Measurements from ENCODE around the gene DERL3. TPM values are rescaled to one million over a fixed set of nuclear protein-coding genes. Genes with fewer than 3 reads are reported as not detected.

The DERL3 gene
- total RNA-seq, 2 experiments from 2014 or later: 0.66 to 0.98 TPM

- no peak for TF ChIP-seq CTCF (IDR thresholded peaks at IDR 0.05)
- peak within 1 kb of the TSS; percentile 83 for H3K4me3 ChIP-seq (ENCODE audit: low read length)
- peaks cover 23% of the 10 kb centered on the region for H3K36me3 Mint-ChIP-seq (ENCODE audit: low read depth)
- ATAC-seq (ENCODE audit: poor library complexity) (peak; percentile 76), DNase-seq (peak; percentile 80 to 96 (median 88))
- intact Hi-C loops (cut with DNase I, micrococcal nuclease): loop anchor here (1.0 to 10.0 kb wide), 9 partner anchors 15 to 228 kb away; partner anchors contain the start of genes CABIN1 (in 2 of the 2), DERL3 (in 2 of the 2), ZNF70 (in 2 of the 2) and MIF (in 1 of the 2)
- H3K9me3 Mint-ChIP-seq: no peaks in the 10 kb centered on the region
- CTCF ChIA-PET: interaction anchor here (1.9 kb wide), 1 partner anchor 63 kb away, joined by 6 read pairs; no protein-coding TSS in a partner anchor
- peak within 1 kb of the TSS; percentile 90 for H3K27ac Mint-ChIP-seq
- H3K27ac ChIP-seq (ENCODE audit: low read depth in 1 of 2, low read length in 2 of 2): peak within 1 kb of the TSS; percentile 93 to 98
- POLR2A ChIA-PET: interaction anchor here (0.9 to 3.4 kb wide), 14 partner anchors 9 to 641 kb away, joined by 3 to 23 read pairs (median 8); partner anchors contain the start of genes ADORA2A, C22orf15, CABIN1 and CHCHD10
- H3K9me3 ChIP-seq (ENCODE audit: control insufficient read depth in 1 of 2, insufficient read depth in 1 of 2, low read length in 2 of 2): no peaks in the 10 kb centered on the region
- peaks cover 13% of the 10 kb centered on the region for H3K36me3 ChIP-seq (ENCODE audit: insufficient read depth, low read length)
- H3K27me3 Mint-ChIP-seq: no peaks in the 10 kb centered on the region
- H3K4me3 Mint-ChIP-seq: peak within 1 kb of the TSS; percentile 91
- H3K4me1 Mint-ChIP-seq (ENCODE audit: low read depth): peaks cover 35% of the 10 kb centered on the region
- peaks cover 44% of the 10 kb centered on the region for H3K4me1 ChIP-seq (ENCODE audit: insufficient read depth, low read length)
- H3K27me3 ChIP-seq (ENCODE audit: control insufficient read depth in 1 of 2, insufficient read depth in 2 of 2, low read length in 2 of 2): no peaks in the 10 kb centered on the region
Observed at GRCh38 chr22:23786752-23787599, 51.8 kb downstream of the DERL3 start, which contains the start of gene SMARCB1. SMARCB1 (plus strand) TSS chr22:23786966; CDS start chr22:23787170, 204 bp downstream.

DNA sequence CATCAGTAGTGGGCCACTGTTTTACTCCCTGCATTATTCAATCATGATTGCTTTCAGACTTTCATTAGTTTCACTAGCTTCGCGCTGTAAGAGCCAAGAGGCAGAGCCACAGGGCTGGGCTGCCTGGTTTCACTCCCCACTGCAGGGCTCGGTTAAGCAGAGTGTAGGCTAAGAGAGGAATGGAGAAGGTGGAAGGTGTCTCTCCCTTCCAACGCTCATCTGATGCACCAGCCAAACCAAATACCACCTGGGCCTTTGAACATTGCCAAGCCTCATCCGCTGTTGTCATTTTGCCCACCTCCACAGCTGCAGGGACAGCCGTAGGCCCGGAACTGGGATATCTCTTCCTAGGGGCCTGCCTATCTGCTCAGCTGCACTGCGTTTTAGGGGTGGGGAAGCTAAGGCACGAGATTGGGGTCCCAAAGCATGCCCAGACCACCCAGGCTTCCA lies 52.5 kb downstream of the DERL3 start:
- DNase-seq (peak in 2 of 14 experiments; percentile 30 to 38), ATAC-seq (ENCODE audit: poor library complexity) (no peak)
- peak overlapping the region; percentile 83 for H3K4me3 ChIP-seq (ENCODE audit: low read length)
- H3K36me3 Mint-ChIP-seq (ENCODE audit: low read depth): peaks cover 19% of the 10 kb centered on the region
- H3K27me3 Mint-ChIP-seq: no peaks in the 10 kb centered on the region
- ChIA-PET POLR2A (interaction anchor here (0.9 to 3.4 kb wide), 15 partner anchors 8 to 641 kb away, joined by 3 to 23 read pairs (median 8); partner anchors contain the start of genes ADORA2A, C22orf15, CABIN1 and CHCHD10), CTCF (no interaction called here)
- H3K4me1 Mint-ChIP-seq (ENCODE audit: low read depth): peaks cover 35% of the 10 kb centered on the region
- H3K27ac ChIP-seq (ENCODE audit: low read depth in 1 of 2, low read length in 2 of 2): peak overlapping the region; percentile 93 to 98
- H3K4me1 ChIP-seq (ENCODE audit: insufficient read depth, low read length): peaks cover 44% of the 10 kb centered on the region
- TF ChIP-seq CTCF (IDR thresholded peaks at IDR 0.05): no peak
- H3K4me3 Mint-ChIP-seq: peak overlapping the region; percentile 91
- H3K27me3 ChIP-seq (ENCODE audit: control insufficient read depth in 1 of 2, insufficient read depth in 2 of 2, low read length in 2 of 2): no peaks in the 10 kb centered on the region
- intact Hi-C loops (cut with DNase I, micrococcal nuclease): loop anchor here (1.0 to 10.0 kb wide), 7 partner anchors 35 to 229 kb away; partner anchors contain the start of genes CABIN1 (in 2 of the 2), DERL3 (in 2 of the 2), MIF (in 1 of the 2) and SLC2A11 (in 1 of the 2)
- H3K9me3 ChIP-seq (ENCODE audit: control insufficient read depth in 1 of 2, insufficient read depth in 1 of 2, low read length in 2 of 2): no peaks in the 10 kb centered on the region
- peak overlapping the region; percentile 90 for H3K27ac Mint-ChIP-seq
- peaks cover 10% of the 10 kb centered on the region for H3K36me3 ChIP-seq (ENCODE audit: insufficient read depth, low read length)
- H3K9me3 Mint-ChIP-seq: no peaks in the 10 kb centered on the region

Other genes with a start within 250 kb of the DERL3 start
- gene DRICH1, start 206.7 kb downstream of the DERL3 start, total RNA-seq: 1 to 10 TPM; 1.7 to 2.2 TPM
- 10 to 100 TPM; 24.6 to 24.8 TPM for gene RGL4, start 148.0 kb downstream of the DERL3 start, total RNA-seq
- 1 to 10 TPM; 1.3 to 1.9 TPM for gene ZNF70, start 87.9 kb downstream of the DERL3 start, total RNA-seq
- gene VPREB3, start 84.6 kb downstream of the DERL3 start, total RNA-seq: not detected
- under 1 TPM; 0.49 to 0.84 TPM for gene C22orf15, start 76.0 kb downstream of the DERL3 start, total RNA-seq
- 10 to 100 TPM; 34.4 to 43.0 TPM for gene CHCHD10, start 71.0 kb downstream of the DERL3 start, total RNA-seq
- gene MMP11, start 66.2 kb downstream of the DERL3 start, total RNA-seq: 1 to 10 TPM; 2.3 to 2.4 TPM
- 10 to 100 TPM; 40.3 to 41.7 TPM for gene SMARCB1, start 52.0 kb downstream of the DERL3 start, total RNA-seq
- gene SLC2A11, start 18.9 kb upstream of the DERL3 start, total RNA-seq: 10 to 100 TPM in 1 of 2 experiments, 1 to 10 TPM in 1; 9.9 to 11.5 TPM
- gene MIF, start 55.4 kb upstream of the DERL3 start, total RNA-seq: 100 to 1,000 TPM; 213 to 226 TPM
- gene GSTT2B, start 122.2 kb upstream of the DERL3 start, total RNA-seq: not detected
- 1 to 10 TPM; 3.5 to 3.8 TPM for gene DDTL, start 127.9 kb upstream of the DERL3 start, total RNA-seq
- 10 to 100 TPM; 82.3 to 84.3 TPM for gene DDT, start 135.4 kb upstream of the DERL3 start, total RNA-seq
- gene GSTT2, start 141.1 kb upstream of the DERL3 start, total RNA-seq: not detected
- gene GSTT4, start 166.4 kb upstream of the DERL3 start, total RNA-seq: not detected
- 100 to 1,000 TPM; 113 TPM for gene CABIN1, start 172.3 kb upstream of the DERL3 start, total RNA-seq